Activated CD8-positive, alpha-beta memory T cell treated with anti-CD3 and anti-CD28 coated beads, Interleukin-2, amount 50 U/mL, for 24 hours (primary cell): ENCODE measurements around the gene UVSSA.

Experiments
- DNase-seq: peaks from one replicate; pipeline ENCODE4 v3.0.0-alpha.2; 2020; ENCODE audit errors: extremely low read depth

UVSSA gene

DNA sequence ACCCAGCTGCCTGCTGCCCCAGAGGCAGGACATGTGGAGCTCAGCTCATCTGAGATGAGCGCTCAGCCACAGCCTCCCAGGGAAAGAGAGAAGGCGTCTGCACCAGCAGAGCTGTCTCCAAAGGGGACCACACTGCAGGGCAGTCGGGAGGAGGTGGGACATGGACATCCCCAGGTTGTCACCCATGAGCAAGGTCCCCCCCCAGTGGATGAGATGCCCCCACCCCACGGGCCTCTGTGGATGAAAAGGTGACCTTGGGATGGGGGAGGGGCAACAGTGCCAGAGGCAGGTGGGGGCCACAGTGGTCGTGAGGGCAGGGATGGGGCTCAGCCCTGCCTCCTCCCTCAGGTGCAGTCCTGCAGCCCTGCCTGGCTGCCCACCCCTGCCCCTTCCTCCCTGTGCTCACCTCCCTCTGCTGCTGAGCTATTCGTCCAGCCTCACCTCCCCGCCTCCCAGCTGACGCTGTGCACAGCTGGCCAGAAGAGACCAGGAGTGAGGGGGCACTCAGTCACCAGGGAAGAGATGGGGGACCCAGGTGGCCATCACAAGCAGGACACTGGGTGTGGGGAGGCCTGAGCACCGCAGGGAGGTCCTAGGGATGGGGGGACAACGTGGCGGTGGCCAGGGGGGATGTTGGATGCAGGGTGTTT lies 49.9 kb downstream of the UVSSA start:
- DNase-seq: no peak

DNA sequence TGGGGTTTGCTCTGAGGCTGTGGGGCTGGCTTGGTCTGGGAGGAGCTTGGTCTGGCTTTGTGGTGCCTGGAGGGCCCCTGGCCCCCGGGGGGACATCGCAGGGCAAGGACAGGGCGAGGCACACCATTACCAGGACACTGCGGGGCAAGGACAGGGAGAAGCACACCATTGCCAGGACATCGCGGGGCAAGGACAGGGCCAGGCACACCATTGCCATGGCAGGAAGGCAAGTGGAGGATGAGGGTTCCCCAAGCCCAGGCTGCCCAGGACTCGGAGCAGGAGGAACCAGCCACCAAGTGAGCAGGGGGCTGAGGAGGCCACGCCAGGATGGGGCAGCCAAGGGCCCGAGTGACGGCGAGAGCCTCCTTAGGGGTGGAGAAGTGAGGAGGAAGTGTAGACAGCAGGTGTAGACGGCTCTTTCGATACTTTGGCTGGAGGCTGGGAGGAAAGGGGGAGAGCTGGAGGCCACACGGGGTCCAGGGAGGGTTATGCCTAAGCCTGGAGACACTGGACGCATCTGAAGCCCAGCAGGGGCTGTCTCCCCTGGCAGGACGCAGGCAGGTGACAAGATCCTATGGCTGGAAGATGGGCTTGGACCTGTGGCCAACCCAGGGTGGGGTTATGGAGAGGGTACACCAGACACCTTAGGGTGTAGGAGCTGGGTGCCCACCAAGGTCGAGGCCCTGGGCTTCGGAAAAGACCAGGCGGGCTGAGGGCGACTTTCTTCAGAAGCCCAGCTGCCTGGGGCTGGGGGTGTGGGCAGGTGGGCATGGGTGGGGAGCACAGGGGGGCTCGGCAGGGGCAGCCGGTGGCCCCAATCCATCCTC lies 51.9 kb downstream of the UVSSA start:
- DNase-seq: no peak

DNA sequence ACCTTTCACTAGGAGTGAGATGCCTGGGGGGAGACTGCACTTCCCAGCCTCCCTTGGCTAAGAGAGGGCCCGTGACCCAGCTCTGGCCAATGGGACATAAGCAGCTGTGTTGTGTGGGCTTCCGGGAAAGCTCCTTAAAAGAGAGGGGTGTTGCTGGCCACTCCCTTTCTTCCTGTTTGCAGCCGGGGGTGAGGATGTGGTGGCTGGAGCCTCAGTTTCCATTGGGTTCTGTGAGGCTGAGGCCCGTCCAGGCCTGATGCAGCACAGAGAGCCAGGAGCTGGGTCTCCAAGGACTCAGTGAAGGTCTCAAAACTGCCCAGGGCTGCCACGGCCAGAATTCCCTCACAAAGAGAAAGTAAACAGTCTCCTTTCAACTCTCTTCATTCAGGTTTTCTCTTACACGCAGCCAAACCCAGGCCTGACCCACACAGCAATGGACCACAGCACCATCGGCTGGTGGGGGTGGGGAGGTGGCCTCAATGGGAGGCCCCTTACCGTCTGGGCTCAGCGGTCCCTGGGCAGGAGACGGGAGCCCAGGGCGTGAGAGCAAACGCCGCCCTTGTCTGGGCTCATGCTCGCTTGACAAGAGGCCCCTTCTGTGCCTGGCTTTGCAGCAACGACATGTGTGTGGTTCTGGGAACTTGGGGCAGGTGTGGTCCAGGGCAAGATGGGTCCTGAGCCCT lies 52.6 kb downstream of the UVSSA start:
- DNase-seq: no peak

DNA sequence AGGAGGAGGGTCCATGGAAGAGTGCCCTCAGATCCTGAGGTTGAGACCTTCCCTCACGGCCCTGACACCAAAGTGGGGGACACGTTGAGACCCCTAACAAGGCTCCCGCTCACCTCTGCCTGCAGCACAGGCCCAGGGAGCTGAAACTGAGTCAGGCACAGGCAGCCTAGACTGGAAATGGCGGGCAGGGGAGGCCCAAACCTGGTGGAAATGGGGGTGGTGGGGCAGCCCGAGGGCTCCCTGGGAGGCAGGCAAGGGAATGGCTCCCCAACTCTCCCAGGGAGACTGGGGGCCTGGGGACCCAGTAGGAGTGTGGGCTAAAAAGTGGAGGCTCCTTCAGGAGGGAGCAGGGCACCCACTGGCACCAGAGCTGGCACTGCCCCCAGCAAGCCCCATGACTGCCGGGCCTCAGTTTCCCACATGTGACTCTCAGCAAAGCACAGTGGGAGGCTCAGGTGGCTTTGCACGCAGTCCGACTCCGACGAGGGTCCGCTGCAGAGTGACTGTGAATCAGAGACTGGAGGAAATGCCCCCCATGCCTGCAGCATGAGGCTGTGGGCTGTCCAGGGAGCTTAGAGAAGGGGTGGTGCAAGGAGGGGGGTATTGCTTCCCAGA lies 53.3 kb downstream of the UVSSA start:
- no peak for DNase-seq

DNA sequence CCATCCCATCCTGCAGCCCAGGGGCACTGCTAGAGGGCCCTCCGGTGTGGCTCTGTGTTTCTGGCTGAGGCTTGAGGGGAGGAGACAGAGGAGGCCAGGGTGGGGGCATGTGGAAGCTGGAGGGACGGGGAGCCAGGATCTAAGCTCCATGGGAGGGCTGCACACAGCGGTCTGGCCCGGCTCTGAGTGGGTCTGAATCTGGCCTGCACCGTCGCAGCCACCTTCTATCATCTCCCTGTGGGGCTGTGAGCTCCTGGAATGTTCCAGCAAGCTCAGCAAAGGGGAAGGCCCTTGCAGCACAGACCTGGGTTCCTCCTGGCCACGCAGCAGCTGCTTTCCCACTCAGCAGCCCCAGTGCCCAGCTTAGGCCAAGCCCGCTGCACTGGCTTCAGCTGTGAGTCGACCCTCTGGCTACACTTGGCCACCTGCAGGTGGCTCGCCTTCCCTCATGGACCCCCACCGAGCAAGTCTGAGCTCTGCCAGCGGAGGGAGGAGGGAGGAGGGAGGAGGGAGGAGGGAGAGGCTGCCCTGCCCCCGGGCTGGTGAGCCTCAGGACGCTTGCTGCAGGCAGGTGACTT lies 53.9 kb downstream of the UVSSA start:
- no peak for DNase-seq

DNA sequence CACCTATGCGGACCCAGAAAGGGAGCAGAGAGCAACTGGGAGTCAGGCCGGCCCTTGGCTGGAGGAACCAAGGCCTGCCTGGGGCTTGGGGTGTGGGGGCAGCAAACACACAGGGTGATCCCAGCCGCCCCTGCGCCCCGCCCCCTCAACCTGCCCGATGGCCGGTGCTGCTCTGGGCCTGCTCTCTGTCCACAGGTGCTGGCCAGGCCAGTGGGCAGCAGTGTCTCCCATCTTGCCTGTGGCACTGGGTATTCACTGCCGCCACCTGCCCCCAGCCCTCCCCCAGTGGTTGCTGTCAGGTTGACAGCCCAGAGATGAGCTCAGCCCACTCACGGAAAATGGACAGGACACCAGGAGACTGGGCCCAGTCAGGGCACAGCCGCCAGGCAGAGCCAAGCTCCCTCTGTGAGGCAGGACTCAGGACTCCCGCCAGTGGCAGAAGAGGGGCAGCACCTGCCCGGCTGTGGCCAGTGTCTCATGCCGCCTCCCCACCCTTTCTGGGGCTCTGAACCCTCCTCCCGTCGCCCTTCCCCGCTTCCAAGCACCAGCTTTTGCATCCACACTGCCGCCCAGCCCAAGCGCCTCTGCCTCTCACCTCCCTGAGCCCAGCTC lies 54.5 kb downstream of the UVSSA start:
- no peak for DNase-seq

DNA sequence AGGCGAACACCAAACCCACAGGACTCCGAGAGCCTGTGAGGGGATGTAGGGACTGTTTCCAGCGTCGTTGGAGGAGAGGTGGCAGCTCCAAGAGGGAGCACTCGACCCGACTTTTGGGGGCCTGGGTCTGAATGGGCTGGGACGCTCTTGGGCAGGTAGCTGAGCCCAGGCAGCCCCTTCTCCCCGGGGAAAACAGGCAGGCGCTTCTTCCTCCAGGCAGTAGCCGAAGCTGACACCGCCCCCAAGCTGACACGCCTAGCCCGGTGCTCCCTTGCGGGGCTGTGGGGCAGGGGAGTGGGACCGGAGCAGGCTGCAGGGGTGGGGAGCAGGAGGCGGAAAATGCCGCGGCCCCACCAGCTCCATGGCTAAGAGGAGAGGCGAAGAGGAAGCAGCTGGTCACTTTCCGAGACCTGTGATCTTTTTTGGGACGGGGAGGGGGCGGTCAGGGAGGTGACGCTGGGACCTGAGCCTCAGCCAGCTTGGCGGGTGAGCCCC lies 55.1 kb downstream of the UVSSA start:
- DNase-seq: no peak

DNA sequence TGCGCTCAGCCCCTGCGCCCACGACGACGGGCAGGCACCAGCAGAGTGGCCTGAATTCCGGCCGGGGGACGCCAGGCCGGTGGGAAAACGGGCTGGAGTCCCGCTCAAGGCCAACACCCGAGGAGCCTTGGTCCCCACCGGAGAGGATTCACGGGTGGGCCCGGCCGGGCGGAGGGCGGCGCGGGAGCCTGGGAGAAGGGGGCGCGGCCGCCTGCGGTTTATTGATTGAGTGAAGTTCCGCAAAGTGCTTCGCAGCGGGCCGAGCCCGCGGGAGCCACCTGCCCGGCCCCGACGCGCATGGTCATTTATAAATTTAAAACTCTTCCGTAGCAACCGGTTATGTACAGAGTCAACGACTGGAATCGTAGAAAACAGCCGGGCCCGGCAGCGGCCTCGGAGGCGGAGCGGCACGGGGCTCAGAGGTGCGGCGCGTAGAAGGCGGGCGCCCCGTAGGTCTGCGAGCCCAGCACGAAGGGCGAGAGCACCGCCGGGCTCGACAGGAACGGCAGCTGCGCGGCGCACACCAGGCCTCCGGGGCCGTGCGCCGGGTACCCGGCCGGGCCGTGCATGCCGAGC lies 55.6 kb downstream of the UVSSA start:
- DNase-seq: no peak

DNA sequence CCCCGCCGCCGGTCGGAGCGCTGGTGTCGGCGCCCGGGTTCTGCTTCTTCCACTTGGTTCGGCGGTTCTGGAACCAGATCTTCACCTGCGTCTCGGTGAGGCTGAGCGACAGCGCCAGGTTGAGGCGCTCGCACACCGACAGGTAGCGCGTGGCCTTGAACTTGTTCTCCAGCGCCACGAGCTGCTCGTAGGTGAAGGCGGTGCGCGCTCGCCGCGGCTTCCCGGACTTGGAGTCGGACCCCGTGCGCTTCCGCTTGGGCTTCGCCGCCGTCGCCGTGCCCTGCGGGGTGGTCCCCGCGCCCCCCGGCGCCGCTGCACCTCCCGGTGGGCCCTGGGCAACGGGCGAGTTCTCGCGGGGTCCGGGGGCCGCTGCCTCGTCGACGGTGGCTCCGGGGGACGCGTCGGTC lies 56.2 kb downstream of the UVSSA start:
- no peak for DNase-seq

DNA sequence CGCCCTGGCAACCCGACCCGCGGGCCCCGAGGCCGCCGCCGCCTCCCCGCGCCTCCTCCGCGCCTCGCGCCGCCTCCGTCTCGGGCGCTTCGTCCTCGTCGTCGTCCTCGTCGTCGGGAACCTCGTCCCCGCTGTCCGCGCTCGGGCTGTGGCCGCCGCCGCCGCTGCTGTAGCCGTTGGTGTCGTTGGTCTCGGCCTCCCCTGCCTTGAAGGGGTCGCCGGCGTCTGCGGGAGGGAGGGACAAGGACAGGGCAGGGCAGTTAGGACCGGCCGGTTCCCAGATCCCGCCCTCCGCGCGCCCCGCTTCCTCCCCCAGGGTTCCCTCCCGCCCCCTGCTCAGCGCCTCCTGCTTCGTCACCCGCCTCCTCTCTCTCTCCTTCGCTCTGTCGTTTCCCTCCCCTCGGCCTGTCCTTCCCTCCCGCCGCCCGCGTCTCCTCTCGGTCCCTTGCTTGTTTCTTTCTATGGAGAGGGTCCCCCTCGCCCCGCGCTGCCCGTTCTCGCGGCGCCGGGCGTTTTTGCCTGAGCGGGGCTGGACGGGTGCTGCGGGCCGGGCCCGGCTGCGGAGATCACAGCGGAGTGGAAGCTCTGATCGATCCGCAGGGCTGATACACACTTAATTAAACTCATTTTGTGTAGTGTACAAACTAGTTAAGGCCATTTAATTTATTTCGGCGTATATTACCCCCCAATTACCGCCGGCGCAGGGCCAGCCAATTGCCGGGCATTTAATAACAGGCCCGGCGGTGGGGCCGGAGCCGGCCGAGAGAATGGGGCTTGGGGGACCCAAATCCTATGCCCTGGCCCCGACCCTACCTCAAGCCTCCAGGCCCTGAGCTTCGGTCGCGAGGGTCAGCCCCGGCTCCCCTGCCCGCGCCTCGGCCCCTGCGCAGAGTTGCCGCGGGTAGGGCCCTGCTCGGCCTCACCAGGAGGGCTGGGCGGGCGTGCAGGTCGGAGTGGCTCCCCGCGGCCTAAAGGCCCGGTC lies 56.9 kb downstream of the UVSSA start:
- DNase-seq: no peak

DNA sequence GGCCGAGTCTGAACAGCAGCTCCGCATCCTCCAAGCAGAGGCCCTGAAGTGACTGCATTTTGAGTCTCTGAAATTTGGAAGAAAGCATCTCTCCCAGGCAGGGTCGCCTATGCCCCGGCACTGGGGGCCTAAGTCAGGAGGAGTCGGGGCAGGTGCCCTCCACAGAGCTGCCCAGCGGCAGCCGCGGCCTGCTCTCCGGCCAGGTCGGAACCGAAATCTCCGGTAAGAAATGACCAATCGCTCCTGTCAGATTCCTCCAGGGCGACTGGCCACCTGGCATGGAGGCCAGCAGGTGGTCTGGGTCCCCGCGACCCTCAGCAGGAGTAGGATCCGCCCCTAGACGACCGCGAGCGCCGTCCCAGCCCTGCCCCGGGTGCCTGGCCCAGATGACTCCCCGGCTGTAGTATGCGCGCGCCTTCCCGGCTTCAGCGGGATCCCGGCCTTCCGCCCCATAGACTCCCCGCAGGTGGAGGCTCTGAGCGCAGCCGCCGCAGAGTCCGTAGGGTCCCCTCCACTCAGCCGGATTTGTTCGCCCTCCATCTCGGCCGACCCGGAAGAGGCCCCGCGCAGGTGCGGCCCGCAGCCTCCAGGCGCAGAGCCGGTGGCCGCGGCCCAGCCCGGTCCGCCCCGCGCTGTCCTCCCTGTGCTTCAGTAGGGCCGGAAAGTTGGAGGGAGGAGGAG lies 57.7 kb downstream of the UVSSA start:
- DNase-seq: no peak

DNA sequence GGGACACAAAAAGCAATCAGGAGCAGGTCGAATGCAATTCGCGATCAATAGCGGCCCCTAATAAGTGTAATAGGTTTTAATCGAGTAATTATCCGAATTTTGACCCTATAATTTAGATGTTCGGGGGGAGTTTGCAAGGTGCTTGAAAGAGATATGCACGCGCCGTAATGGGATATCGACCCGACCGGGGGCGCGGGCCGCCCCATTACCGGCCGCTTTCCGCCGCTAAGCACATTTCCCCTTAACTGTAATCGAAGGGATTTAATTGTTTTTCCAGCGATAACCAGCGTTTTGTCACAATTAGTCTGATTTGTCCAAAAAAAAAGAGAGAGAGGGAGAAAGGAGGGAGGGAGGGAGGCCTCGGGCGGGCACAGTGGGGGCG lies 58.2 kb downstream of the UVSSA start:
- no peak for DNase-seq

DNA sequence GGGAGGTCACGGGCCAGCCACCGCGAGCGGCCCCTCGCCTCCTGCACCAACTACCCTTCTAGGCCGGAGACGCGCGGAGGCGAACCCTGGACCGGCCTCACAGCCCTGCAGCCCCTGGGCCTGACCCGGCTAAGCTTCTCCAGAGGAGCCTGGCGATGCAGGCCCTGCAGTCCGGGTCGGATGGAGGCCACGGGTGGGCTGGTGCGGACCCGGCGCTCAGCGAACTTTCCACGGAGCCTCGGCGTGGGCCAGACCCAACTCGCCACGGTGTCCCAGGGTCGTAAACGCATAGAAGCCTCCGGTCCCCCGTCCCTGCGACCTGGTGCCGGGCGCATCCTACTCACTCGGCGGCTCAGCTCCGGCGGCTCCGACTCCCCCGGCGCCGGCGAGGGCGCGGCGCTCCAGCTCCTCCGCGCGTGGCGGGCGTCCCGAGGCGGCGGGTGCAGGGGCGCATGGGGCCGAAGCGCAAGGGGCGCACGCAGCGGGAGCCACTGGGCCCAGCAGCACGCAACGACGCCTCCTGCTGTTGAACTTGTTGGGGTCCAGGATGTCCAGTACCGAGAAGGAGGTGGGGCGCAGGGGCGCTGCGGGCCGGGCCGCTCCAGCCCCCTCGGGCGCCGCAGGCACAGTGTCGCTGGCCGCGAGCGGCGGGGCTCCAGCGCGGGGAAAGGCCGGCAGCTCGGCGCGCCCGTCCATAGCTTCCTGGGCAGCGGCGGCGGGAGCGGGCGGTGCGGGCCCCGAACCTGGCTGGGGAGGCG lies 58.8 kb downstream of the UVSSA start:
- no peak for DNase-seq

DNA sequence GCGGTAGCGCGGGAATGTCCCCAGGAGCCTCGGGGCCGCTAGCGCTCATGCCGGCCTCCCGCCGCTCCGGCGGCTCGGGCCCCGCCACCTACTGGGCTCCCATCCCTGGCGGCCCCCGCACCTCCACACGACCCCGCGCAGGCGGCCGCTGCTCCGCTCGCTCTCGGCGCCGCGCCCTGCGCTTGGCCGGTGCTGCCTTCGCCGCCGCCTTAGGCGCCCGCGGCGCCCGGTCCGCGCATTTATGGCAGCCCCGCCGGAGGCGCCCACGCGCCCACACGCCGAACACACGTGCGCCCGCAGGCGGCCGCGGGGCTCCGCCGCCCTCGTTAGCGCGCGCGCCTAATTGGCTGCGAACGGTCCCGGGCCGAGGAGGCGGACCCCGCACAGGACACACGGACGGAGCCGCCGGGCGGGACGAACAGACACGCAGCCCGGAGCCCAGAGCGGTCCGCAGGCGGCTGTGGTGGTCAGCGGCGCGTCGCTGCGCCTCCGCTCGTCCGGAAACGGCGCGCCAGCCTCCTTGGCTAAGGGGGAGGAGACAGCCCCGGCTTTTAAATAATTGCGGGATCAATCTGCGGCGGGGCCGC lies 59.5 kb downstream of the UVSSA start, which contains the start of gene NKX1-1:
TSS of gene NKX1-1 (minus strand) at position 49 of the 587 bp plus-strand sequence. CDS start at position 49, 0 bp downstream.
- DNase-seq: no peak

DNA sequence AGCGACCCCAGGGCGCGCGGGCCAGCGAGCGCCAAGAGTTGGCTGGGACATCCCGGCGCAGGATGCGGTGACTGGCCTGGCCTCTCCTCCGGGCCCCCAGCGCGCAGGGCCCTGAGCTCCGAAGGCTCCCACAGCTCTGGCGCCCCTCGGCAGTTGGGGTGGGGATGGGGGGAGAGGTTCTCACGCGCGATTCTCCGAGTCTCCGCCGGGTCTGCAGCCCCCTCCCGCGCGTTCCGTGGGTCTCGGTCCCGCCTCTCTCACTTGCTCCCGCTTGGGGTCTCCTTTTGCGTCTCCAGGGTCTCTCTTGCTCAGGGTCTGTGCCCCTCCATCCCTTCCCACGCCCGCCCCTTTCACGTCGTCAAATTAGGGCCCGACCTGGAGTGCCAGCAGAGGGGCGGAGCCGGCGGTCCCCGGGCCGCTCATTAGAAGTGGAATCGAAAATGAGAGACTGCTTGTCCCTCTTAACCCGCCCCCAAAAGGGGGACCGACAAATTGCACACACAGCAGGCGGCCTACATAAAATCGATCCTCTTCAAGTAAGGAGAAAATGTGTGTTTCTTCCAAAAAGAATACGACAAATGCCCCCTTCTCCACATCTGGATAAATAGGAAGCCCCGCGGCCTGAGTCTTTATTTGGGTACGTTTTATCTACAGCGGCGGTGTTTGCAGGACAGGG lies 60.1 kb downstream of the UVSSA start:
- DNase-seq: no peak

DNA sequence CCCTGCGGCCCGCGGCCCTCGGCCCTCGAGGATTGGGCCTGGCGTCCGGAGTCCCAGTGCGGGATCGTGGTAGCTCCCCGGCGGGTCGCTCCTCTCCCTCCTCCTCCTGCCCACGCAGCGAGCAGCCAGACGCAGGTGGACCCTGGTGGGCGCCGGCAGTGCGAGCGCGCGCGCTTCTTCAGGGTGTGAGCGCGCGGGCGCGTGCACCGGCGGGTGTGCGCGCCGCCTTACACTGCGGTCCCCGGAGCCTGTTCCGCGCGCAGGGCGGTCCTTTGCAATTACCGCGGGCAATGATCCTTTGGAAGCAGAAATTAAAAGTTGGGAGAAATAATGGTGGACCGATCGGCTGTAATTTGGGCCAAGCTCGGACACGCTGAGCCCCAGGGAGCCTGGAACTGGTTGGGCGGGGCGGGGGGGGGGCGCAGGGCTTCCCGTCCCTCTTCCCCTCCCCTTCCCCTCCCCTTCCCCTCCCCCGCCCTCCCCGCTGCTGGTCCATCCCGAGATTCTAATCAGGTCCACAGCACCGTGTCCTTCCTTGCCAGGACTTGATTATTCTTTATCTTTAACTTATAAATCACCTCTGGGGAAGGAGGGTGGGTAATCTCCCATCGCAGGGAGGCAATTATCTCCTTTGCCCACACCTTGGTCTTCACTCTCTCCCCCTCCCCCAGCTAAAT lies 60.8 kb downstream of the UVSSA start:
- DNase-seq: no peak

DNA sequence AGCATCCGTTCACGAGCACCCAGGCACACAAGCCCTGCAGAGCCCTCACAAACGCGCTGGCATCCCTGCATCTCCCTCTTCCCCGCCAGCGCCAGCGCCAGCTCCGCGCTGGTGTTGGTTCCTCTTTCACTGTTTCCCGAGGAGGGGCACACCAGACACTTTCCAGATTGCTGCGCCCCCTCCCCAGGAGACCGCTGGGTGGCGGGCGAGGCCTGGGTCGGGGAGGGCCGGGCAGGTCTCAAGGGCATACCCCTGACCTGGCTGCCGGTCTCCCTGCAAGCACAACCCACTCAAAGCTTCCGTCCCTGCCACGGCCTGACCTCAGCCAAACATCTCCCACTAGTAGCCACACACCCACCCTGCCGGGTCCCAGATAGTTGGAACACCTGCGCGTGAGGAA lies 61.4 kb downstream of the UVSSA start:
- DNase-seq: no peak
